Cerebellar cortex (tissue), 1 donor: Measurements from ENCODE around the gene CPA1.

Experiments used
- DNase-seq: peaks from one replicate; pipeline ENCODE4 v3.0.0-alpha.2; 2015; ENCODE audit warnings: low spot score

The CPA1 gene

DNA sequence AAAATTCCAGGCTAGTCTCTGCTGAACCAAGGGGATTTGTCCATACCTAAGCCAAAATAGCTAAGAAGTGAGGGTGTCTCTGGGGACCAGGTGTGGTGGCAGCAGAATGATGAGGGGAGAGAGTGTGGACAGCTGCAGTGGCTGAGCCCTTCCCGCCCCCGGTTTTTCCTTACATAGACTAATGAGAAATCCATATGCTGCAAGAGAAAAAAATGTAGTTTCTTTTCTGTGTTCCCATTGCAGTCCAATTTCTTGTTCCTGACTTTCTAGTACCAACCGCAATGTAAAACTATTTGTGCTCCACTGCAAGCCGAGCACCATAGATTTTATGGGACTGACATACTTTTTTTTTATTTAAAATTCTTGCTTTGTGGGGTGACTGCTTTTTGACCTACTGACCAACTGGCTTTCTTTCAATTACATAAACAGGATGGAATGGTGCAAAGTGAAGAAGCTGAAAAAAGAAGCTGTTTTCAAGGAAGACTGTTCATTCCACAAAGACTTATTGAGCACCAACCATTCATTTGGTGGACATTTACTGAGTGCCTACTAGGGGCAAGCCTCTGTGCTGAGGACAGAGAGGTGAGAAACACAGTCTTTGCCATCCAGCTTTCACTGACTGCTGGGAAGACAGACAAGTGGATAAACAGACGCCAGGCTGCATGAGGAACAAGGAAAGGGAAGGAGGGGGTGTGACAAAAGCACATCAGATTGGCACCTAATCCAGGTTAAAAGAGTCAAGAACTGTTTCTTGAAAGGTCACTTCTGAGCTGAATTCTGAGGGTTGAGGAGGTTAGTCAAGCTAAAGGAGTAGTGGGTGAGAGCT, 50.8 kb downstream of the CPA1 start:
- no peak for DNase-seq

DNA sequence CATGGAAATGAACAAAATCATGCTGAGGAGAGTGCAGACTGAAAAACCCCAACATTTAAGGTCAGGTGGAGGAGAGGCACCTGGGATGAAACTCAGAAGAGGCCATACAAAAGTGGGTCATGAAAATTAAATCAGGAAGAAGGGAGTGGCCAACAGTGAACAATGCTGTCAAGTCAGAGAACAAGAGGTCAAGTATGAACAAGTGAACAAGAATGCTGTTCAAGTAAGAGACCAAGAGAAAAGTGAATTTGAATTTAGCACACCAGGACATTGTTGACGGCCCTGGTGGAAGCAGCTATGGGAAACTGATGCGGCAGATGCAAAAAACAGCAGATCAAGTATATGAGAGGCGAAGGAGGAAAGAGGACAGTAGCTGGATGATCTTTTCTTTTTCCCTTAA, 52.6 kb downstream of the CPA1 start:
- no peak for DNase-seq

- DNase-seq, result no peak
Observed at GRCh38 chr7:130433301-130433700, 53.0 kb downstream of the CPA1 start.

DNA sequence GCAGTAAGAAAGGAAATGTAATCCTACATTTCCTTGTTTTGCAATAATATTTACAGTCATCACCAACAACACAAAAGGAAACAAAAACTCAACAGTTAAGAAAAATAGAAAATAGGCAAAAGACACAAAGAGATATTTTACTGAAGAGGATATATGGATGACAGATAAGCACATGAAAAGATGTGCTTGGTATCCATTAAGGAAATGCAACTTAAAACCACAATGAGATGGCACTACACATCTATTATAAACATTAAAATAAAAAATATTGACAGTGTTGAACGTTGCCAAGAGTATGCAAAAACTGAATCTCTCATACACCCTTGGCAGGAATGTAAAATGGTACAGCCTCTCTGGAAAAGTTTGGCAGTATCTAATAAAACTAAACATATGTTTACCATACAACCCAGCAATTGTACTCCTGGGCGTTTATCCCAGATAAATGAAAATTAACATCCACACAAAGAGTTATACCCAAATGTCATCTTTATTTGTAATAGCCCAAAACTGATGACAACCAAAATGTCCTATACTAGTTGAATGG, 55.1 kb downstream of the CPA1 start:
- DNase-seq, result no peak

- DNase-seq, result no peak
Observed at GRCh38 chr7:130436253-130436652, 56.0 kb downstream of the CPA1 start.
